ENCODE measurements around the gene MYH11.

MYH11 gene

DNA sequence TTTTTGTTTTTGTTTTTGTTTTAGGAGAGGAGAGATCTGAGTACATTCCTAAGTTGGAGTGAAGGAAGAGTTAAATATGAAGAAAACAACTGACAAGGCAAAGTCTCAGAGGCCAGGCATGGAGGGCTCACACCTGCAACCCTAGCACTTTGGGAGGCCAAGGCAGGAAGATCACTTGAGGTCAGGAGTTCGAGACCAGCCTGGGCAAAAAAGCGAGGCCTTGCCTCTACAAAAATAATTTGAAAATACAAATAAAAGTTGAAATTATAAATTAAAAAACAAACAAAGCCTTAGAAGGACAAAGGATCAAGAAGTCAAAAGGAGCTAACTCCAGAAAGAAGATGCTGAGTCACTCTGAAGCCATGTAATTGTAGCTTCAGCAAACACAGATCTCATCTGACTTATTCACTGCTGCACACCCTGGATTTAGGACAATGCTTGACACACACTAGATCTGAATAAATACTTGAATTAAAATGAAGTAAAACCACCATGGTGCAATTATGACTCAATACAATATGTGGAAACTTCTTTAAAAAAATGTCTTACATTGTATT, 22.5 kb upstream of the MYH11 start:
- H3K4me3 ChIP-seq (ENCODE audit: control insufficient read depth, low read depth, low read length) = no peak overlapping the region
- peak; percentile 95 for DNase-seq (ENCODE audit: low read depth)
- TF ChIP-seq, protein P1, sequence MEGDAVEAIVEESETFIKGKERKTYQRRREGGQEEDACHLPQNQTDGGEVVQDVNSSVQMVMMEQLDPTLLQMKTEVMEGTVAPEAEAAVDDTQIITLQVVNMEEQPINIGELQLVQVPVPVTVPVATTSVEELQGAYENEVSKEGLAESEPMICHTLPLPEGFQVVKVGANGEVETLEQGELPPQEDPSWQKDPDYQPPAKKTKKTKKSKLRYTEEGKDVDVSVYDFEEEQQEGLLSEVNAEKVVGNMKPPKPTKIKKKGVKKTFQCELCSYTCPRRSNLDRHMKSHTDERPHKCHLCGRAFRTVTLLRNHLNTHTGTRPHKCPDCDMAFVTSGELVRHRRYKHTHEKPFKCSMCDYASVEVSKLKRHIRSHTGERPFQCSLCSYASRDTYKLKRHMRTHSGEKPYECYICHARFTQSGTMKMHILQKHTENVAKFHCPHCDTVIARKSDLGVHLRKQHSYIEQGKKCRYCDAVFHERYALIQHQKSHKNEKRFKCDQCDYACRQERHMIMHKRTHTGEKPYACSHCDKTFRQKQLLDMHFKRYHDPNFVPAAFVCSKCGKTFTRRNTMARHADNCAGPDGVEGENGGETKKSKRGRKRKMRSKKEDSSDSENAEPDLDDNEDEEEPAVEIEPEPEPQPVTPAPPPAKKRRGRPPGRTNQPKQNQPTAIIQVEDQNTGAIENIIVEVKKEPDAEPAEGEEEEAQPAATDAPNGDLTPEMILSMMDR (conservative IDR thresholded peaks at IDR 0.05; ENCODE audit: control insufficient read depth, insufficient read depth, low read depth, low read length) = no peak

DNA sequence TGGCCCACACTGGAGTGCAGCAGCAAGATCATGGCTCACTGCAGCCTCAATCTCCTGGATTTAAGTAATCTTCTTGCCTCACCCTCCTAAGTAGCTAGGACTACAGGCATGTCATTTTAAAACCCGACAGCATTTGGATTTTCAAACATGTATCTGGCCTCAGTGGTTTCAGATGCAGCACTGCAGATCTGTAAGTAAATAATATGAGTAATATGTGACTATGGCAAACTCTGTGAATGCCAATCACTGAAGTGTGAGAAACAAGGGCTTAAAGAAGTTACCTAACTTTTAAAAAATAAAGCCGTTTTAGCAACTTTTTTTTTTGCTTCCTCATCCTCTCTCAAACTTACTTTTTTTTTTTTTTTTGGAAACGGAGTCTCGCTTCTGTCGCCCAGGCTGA, 19.7 kb upstream of the MYH11 start:
- DNase-seq (ENCODE audit: low read depth) = no peak
- TF ChIP-seq, protein P1 (conservative IDR thresholded peaks at IDR 0.05; ENCODE audit: control insufficient read depth, insufficient read depth, low read depth, low read length) = no peak
- no peak overlapping the region for H3K4me3 ChIP-seq (ENCODE audit: control insufficient read depth, low read depth, low read length)

DNA sequence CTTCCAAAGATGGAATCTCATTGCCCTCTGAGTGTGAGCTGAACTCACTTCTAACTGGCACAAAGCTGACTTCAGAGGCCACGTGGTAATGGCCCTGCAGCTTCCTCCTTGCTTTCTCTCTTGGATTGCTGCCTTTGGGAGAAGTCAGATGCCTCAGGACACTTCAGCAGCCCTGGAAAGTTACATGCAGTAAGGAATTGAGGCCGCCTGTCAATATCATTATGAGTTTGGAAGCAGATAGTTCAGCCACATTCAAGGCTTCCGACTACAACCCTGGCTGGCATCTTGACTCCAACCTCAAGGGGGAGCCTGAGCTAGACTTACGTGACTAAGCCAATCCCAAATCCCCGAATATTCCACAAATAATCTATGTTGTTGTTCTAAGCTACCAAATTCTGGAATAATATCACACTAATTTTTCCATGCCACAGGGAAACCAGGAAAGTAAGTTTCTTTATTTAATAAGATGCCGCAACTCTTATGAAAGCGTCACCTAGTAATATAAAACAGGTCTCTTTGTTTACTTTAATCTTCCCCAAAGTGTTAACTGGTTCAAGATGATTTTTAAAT, 18.0 kb upstream of the MYH11 start:
- TF ChIP-seq, protein P1 (conservative IDR thresholded peaks at IDR 0.05; ENCODE audit: control insufficient read depth, insufficient read depth, low read depth, low read length) = peak; percentile 91
- DNase-seq (ENCODE audit: low read depth) = peak; percentile 85
- no peak overlapping the region for H3K4me3 ChIP-seq (ENCODE audit: control insufficient read depth, low read depth, low read length)

DNA sequence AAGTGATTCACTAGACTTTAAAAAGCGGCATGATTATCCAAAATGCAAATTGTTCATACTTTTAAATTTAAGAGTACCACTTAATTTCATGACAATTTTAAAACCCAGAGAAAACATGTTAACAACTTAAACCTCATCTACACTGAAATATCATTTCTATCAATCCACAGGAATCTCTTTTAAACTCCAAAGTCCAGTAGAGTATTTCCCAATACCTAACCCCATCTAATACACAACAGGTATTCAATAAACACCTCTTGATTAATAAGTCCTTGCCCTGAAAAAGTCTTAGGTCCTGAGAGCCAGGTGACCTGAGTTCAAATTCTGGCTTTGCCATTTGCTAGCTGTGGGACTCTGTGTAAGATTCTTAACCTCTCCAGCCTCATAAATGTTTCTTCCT, 16.9 kb upstream of the MYH11 start:
- TF ChIP-seq, protein P1 (conservative IDR thresholded peaks at IDR 0.05; ENCODE audit: control insufficient read depth, insufficient read depth, low read depth, low read length) = no peak
- no peak overlapping the region for H3K4me3 ChIP-seq (ENCODE audit: control insufficient read depth, low read depth, low read length)
- DNase-seq (ENCODE audit: low read depth) = no peak

DNA sequence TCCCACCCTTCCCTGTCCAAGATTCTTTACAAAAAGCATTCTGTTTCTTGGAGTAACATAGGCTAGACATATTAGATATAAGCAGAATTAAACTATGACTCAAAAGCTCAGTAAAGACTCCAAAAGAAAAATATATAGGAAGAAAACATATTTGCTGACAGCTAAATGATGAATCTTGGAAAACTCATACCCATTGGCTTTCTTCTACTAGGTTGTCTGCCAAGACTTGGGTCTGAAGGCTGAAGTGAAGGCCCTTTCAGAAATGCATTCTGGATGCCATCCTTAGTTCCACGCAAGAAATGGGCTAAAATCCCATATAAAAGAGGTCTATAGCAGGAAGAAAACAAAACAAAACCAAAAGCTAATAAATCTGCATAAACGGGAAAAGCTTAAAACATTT, 16.5 kb upstream of the MYH11 start:
- no peak overlapping the region for H3K4me3 ChIP-seq (ENCODE audit: control insufficient read depth, low read depth, low read length)
- no peak for DNase-seq (ENCODE audit: low read depth)
- TF ChIP-seq, protein P1 (conservative IDR thresholded peaks at IDR 0.05; ENCODE audit: control insufficient read depth, insufficient read depth, low read depth, low read length) = no peak

DNA sequence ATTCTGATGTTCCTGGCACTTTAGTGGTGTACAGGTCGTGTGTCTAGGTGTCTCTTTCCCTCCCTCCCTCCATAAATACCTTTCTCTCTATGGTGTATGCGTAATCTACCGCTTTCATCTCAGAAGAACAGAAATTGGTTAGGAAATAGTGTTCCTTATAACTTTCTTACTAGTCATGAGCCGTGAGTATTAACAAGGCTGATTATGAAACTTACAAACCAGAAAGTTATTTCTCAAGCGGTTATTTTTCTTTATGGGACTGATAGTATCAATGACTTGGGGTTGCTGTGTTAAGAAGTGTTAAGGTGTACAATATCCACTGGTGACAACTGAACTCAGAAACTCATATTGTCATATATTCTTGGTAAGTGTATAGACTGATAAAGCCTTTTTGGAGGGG, 13.2 kb upstream of the MYH11 start:
- H3K4me3 ChIP-seq (ENCODE audit: control insufficient read depth, low read depth, low read length) = no peak overlapping the region
- TF ChIP-seq, protein P1 (conservative IDR thresholded peaks at IDR 0.05; ENCODE audit: control insufficient read depth, insufficient read depth, low read depth, low read length) = no peak
- DNase-seq (ENCODE audit: low read depth) = no peak

Data from fibroblast of mammary gland (primary cell).